GM18502 (cell line): ENCODE results near the gene CABP2.

Source experiments
- ATAC-seq: cut with Tn5 transposase; IDR thresholded peaks from one replicate; pipeline ENCODE4 v1.9.1; 2021; ENCODE audit warnings: mild to moderate bottlenecking; ENCODE audit not compliant: unreplicated experiment, poor library complexity

Gene CABP2

GRCh38 chr11:67541198-67541597, 18.0 kb upstream of the CABP2 start:
- ATAC-seq = no peak

- no peak for ATAC-seq
These were observed 16.3 kb upstream of the CABP2 start for GRCh38 chr11:67539550-67539949.

- no peak for ATAC-seq
These were observed 15.7 kb upstream of the CABP2 start for GRCh38 chr11:67538823-67539505.

GRCh38 chr11:67538306-67538705, 15.1 kb upstream of the CABP2 start:
- no peak for ATAC-seq

- no peak for ATAC-seq
These were observed 12.3 kb upstream of the CABP2 start for GRCh38 chr11:67535561-67535960.

GRCh38 chr11:67534070-67534679, 10.9 kb upstream of the CABP2 start:
- no peak for ATAC-seq

GRCh38 chr11:67532889-67533288, 9.6 kb upstream of the CABP2 start:
- ATAC-seq = no peak

- ATAC-seq = no peak
These were observed 7.0 kb upstream of the CABP2 start for GRCh38 chr11:67530282-67530592.

GRCh38 chr11:67528376-67528775, 5.1 kb upstream of the CABP2 start:
- no peak for ATAC-seq

GRCh38 chr11:67525275-67525976, 2.2 kb upstream of the CABP2 start:
- no peak for ATAC-seq

GRCh38 chr11:67524480-67524808, 1.2 kb upstream of the CABP2 start:
- ATAC-seq = no peak

- no peak for ATAC-seq
These were observed 572 bp upstream of the CABP2 start for GRCh38 chr11:67523556-67524479.

GRCh38 chr11:67522338-67522737, 908 bp downstream of the CABP2 start:
- ATAC-seq = no peak

GRCh38 chr11:67521924-67522323, 1.3 kb downstream of the CABP2 start:
- ATAC-seq = no peak

- ATAC-seq = no peak
These were observed 2.1 kb downstream of the CABP2 start for GRCh38 chr11:67520856-67521824.

GRCh38 chr11:67519726-67520125, 3.5 kb downstream of the CABP2 start:
- no peak for ATAC-seq

GRCh38 chr11:67517784-67518552, 5.3 kb downstream of the CABP2 start:
- ATAC-seq = no peak

GRCh38 chr11:67516806-67517205, 6.4 kb downstream of the CABP2 start:
- ATAC-seq = no peak

GRCh38 chr11:67514116-67514515, 9.1 kb downstream of the CABP2 start:
- no peak for ATAC-seq
